Activated CD4-positive, alpha-beta T cell treated with anti-CD3 and anti-CD28 coated beads, Interleukin-2, amount 10 ng/mL, durations not matched to agents 7 days and 5 days (primary cell): Measurements from ENCODE around the gene LTBP1. TPM values are rescaled to one million over a fixed set of nuclear protein-coding genes. Genes with fewer than 3 reads are reported as not detected.

Source experiments
- CTCF ChIA-PET: fragments of 350-600 bp; sonication (Branson Sonifier 250); formaldehyde crosslinking; loops from one replicate; lab custom pipeline; 2021; ENCODE audit warnings: antibody characterized with exemption; lab: Charles Lee
- POLR2A ChIA-PET: fragments of 350-600 bp; sonication (Branson Sonifier 250); formaldehyde crosslinking; loops from one replicate; lab custom pipeline; 2021; ENCODE audit warnings: antibody characterized with exemption; lab: Charles Lee
- DNase-seq: peaks from one replicate; pipeline ENCODE4 v3.0.0-alpha.2; 2020
- H3K27ac Mint-ChIP-seq: one replicate; pipeline ENCODE4 v1.8.0; 2021; ENCODE audit warnings: mild to moderate bottlenecking, moderate library complexity, mixed read lengths
- H3K27me3 Mint-ChIP-seq: one replicate; pipeline ENCODE4 v1.8.0; 2021; ENCODE audit warnings: mixed read lengths
- H3K36me3 Mint-ChIP-seq: one replicate; pipeline ENCODE4 v1.8.0; 2021; ENCODE audit warnings: low read depth, mixed read lengths
- H3K4me1 Mint-ChIP-seq: one replicate; pipeline ENCODE4 v1.8.0; 2021; ENCODE audit warnings: mixed read lengths
- H3K4me3 Mint-ChIP-seq: one replicate; pipeline ENCODE4 v1.8.0; 2021; ENCODE audit warnings: mild to moderate bottlenecking, moderate library complexity, mixed read lengths
- H3K9me3 Mint-ChIP-seq: one replicate; pipeline ENCODE4 v1.8.0; 2021; ENCODE audit warnings: mixed read lengths
- total RNA-seq, 2 experiments: library from RNA; stranded (reverse); gene quantifications; one replicate each; pipeline ENCODE4 v1.2.3, GENCODE V29; 2021

LTBP1 gene
- total RNA-seq, 2 experiments from 2014 or later: 0.17 to 0.27 TPM

DNA sequence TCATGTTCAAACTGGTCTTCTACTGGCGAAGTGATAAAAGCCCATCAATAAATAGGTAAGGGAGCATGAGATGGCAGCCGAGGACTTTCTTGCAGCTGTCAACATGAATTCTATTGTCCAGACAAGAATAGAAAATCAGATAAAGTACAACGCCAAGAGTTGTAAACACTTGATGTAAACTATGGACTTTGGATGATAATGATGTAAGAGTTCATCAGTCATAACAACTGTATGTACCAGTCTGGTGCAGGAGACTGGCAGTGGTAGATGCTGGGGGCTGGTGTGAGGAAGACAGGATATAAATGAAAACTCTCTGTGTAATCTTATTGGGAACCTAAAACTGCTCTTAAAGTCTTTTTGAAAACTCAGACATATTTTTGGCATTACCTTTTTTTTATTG is 373.8 kb downstream of the LTBP1 start:
- Mint-ChIP-seq H3K9me3 (no peaks in the 10 kb centered on the region), H3K36me3 (no peaks in the 10 kb centered on the region), H3K4me3 (no peak overlapping the region), H3K27ac (no peak overlapping the region), H3K4me1 (peaks cover 30% of the 10 kb centered on the region), H3K27me3 (peaks cover 2% of the 10 kb centered on the region)
- ChIA-PET POLR2A (no interaction called here), CTCF (interaction anchor here (0.6 kb wide), 2 partner anchors 27 to 773 kb away, joined by 3 to 4 read pairs; no protein-coding TSS in a partner anchor)
- DNase-seq: no peak

DNA sequence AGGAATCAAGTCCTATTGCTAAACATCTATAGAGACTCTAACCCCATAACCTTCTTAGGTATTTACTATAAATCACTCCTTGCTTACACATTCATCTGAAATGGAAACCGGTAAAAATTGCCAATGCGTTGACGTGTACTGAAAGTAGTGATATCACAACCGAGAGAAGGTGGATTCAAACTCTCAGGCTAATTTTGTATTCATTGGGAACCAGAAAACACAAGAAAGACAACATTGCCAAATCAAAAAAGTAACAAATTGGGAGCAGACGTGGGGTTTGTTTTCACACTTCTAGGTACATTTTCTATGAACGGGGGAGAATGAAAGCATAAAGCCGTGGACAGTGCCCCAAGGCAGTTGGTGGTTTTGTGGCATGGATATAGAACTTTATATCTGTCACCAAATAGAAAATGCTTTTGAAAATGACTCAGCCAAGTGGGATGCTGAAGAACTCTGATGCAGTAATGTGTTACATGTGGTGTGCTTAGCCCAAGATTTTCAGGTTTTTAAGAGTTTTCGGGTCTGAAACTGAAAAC is 374.6 kb downstream of the LTBP1 start:
- Mint-ChIP-seq H3K9me3 (no peaks in the 10 kb centered on the region), H3K27me3 (peaks cover 2% of the 10 kb centered on the region), H3K4me3 (peak overlapping the region; percentile 1), H3K36me3 (no peaks in the 10 kb centered on the region), H3K4me1 (peaks cover 30% of the 10 kb centered on the region), H3K27ac (peak overlapping the region; percentile 47)
- ChIA-PET POLR2A (no interaction called here), CTCF (interaction anchor here (0.6 kb wide), 1 partner anchor 75 kb away, joined by 3 read pairs; no protein-coding TSS in a partner anchor)
- peak; percentile 18 for DNase-seq

DNA sequence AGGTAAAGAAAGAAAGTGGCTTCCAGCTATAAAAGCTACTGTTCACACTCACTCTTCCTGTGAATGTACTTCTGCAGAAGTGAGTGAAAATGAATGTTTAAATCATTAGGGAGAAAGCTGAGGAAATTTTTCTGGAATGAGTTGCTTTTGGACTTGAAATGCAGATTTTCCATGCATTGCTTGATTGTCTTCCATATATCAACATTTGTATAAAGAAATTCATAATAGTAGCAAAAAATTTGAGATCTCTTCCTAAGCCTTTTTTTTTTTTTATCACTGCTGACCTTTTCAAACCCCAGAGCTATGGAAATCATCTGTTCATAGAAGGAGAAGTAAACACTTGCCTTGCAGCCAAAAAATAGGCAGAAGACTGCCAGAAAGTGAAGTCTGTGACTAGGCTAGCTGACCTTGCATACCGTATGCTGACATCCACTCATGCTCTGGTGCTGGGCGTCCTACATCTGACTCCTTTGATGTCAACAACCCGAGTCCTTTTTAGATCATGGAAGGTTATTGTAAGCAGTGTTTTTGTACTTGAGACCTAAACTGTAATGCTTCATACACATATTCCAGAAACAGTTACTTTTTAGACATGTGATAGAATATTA is 375.2 kb downstream of the LTBP1 start:
- CTCF ChIA-PET: interaction anchor here (0.6 kb wide), 1 partner anchor 74 kb away, joined by 3 read pairs; no protein-coding TSS in a partner anchor
- POLR2A ChIA-PET: no interaction called here
- H3K27me3 Mint-ChIP-seq: no peaks in the 10 kb centered on the region
- peaks cover 30% of the 10 kb centered on the region for H3K4me1 Mint-ChIP-seq
- H3K4me3 Mint-ChIP-seq: peak overlapping the region; percentile 16
- H3K36me3 Mint-ChIP-seq: no peaks in the 10 kb centered on the region
- DNase-seq: no peak
- H3K9me3 Mint-ChIP-seq: no peaks in the 10 kb centered on the region
- peak overlapping the region; percentile 60 for H3K27ac Mint-ChIP-seq

DNA sequence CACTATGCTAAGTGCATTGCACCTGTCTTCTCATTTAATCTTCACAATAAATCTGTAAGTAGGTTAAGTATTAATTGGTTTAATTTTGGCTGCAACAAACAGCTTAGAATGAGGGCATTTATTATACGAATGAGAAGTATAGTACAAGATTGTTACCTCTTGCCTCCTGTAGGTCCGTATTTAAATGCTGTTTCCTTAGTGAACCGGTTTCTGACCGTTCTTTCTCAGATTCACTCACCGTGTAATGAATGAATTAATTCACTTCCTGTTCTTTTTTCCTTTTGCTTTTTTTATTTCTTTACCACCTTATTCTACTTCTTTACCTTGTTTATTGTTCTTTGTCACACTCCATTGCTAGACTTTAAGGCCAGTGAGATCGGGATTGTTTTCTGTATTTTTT is 375.9 kb downstream of the LTBP1 start:
- Mint-ChIP-seq H3K27me3 (no peaks in the 10 kb centered on the region), H3K4me1 (peaks cover 30% of the 10 kb centered on the region), H3K4me3 (no peak overlapping the region), H3K36me3 (no peaks in the 10 kb centered on the region), H3K9me3 (no peaks in the 10 kb centered on the region), H3K27ac (no peak overlapping the region)
- CTCF ChIA-PET: interaction anchor here (1.0 to 1.2 kb wide), 2 partner anchors 8 to 50 kb away, joined by 3 read pairs; no protein-coding TSS in a partner anchor
- POLR2A ChIA-PET: no interaction called here
- DNase-seq: no peak

DNA sequence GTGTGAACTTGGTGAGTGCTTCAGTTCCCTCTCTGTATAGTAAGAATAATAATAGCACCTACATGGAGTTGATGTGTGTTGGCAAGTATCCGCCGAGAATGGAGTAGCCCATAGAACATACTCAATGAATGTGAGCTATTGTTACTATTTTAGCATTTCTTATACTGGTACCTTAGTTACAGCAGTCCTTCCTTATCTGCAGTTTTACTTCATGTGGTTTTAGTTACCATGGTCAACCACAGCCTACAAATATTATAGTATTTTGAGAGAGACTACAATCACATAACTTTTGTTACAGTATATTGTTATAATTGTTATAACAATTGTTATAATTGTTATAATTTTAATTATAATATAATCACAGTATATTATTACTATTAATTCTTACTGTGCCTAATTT is 377.2 kb downstream of the LTBP1 start:
- H3K27me3 Mint-ChIP-seq: no peaks in the 10 kb centered on the region
- peaks cover 30% of the 10 kb centered on the region for H3K4me1 Mint-ChIP-seq
- CTCF ChIA-PET: no interaction called here

DNA sequence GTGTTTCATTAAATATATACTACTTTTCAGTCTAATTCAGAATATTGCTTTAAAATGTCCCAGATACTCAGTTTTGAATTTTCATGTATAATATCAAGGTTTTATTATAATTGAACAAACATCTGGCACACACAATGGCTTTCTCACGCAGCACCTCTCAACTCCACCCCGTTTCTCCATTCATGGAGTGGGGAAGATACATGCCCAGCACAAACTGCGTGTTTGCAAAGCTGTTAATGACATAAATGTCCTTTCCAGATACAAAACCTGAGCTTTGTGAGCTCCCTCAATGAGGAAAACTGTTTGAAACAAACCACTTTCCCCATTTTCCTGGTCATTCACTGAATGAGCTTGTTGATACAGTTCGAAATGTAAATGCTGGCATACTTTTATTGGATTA is 379.3 kb downstream of the LTBP1 start:
- ChIA-PET CTCF (interaction anchor here (0.6 kb wide), 1 partner anchor 385 kb away, joined by 3 read pairs; no protein-coding TSS in a partner anchor), POLR2A (no interaction called here)
- no peak for DNase-seq
- H3K4me1 Mint-ChIP-seq: peaks cover 24% of the 10 kb centered on the region
- H3K9me3 Mint-ChIP-seq: no peaks in the 10 kb centered on the region
- no peaks in the 10 kb centered on the region for H3K36me3 Mint-ChIP-seq
- H3K27ac Mint-ChIP-seq: no peak overlapping the region
- H3K27me3 Mint-ChIP-seq: no peaks in the 10 kb centered on the region
- no peak overlapping the region for H3K4me3 Mint-ChIP-seq

More for the DNA sequence above, 377.2 kb downstream of the LTBP1 start:
- H3K27ac Mint-ChIP-seq: no peak overlapping the region
- no peak for DNase-seq
- H3K4me3 Mint-ChIP-seq: no peak overlapping the region
- no peaks in the 10 kb centered on the region for H3K36me3 Mint-ChIP-seq
- H3K9me3 Mint-ChIP-seq: no peaks in the 10 kb centered on the region
- POLR2A ChIA-PET: no interaction called here

DNA sequence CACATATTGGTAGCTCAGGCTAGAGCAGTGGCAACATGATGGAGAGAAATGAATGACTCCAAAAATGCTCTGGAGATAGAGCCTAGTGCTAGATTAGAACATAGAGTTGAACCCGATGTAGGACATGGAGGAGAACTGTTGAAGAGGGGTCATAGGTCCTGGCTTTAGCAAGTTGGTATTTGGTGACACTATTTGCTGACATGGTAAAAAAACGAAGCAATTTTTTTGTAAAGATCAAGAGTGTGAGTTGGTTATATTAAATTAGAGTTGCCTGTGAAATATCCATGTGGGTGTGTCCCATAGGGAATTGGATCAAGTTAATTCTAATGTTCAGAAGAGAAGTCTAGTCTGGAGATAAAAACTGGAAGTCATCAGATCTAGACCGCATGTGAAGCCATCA is 386.7 kb downstream of the LTBP1 start:
- H3K27me3 Mint-ChIP-seq: peaks cover 7% of the 10 kb centered on the region
- H3K4me1 Mint-ChIP-seq: no peaks in the 10 kb centered on the region
- POLR2A ChIA-PET: no interaction called here
- no peak overlapping the region for H3K4me3 Mint-ChIP-seq
- CTCF ChIA-PET: no interaction called here
- no peaks in the 10 kb centered on the region for H3K36me3 Mint-ChIP-seq
- no peak overlapping the region for H3K27ac Mint-ChIP-seq
- peaks cover 4% of the 10 kb centered on the region for H3K9me3 Mint-ChIP-seq
- no peak for DNase-seq

DNA sequence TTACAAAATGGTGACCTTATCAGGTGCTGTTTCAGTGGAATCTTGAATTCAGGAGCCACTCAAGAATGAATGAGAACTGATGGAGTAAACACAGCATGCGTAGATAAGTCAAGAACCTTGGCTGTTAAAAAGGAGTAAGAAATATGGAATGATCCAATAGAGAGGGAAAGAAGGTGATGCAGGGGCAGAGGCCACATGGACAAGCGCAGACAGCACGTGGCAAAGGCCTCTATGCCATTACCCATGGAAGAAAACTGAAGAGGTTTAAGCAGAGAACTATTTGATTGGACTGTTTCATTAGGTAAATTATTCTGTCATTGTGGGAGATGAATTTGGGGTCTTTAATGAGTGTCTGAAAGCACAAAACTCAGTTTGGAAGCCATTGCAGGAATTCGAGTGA is 387.3 kb downstream of the LTBP1 start:
- Mint-ChIP-seq H3K36me3 (no peaks in the 10 kb centered on the region), H3K4me3 (no peak overlapping the region), H3K4me1 (no peaks in the 10 kb centered on the region), H3K9me3 (peaks cover 4% of the 10 kb centered on the region), H3K27me3 (peaks cover 9% of the 10 kb centered on the region), H3K27ac (no peak overlapping the region)
- DNase-seq: no peak
- CTCF ChIA-PET: no interaction called here
- POLR2A ChIA-PET: no interaction called here

DNA sequence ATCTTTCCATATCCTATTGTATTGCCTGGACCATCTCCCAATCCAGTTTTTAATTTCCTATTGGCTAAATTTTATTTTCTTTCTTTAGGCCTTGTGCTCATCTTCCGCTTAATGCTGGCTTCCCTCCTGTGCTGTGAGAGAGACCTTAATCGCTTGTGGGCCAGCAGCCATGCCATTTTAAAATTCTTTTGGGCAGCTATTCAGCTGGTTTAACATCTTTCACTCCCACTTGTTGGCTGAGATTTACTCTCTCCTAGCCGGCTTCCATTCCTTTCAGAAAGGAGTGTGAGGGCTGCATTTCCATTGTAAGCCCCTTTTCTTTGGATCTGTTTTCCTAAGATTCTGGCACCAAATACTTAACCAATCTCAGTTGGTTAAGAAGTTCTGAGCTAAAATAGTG is 388.8 kb downstream of the LTBP1 start:
- CTCF ChIA-PET: no interaction called here
- DNase-seq: no peak

DNA sequence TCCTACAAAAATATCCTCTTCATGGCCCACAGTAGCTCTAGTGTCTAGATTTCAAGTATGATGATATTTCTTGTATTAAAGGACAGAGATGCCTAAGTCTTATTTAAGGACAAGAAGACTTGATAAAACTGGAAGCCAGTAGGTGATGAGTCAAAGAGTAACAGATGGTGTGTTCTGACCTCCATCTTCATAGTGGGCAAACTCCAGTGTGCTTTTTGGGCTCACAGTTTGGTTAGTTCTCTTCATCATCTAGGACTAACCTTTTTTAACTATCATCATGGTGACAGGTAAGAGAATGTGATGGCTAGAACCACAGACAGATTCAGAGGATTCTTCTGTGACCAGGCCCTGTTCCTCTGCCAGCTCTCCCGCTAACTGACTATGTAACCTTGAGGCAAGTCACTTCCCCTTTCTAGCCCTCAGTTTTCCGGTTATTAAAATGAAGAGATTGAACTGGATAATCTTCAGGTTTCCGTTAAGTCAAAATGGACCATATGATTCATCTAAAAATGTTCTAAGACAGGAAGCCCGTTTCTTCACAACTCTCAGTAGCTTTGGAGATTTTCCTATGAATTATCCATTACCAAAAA is 389.4 kb downstream of the LTBP1 start:
- Mint-ChIP-seq H3K27ac (no peak overlapping the region), H3K36me3 (no peaks in the 10 kb centered on the region), H3K9me3 (peaks cover 4% of the 10 kb centered on the region), H3K4me1 (no peaks in the 10 kb centered on the region), H3K4me3 (no peak overlapping the region), H3K27me3 (peaks cover 11% of the 10 kb centered on the region)
- DNase-seq: no peak
- ChIA-PET CTCF (interaction anchor here (0.9 kb wide), 1 partner anchor 9 kb away, joined by 3 read pairs; no protein-coding TSS in a partner anchor), POLR2A (no interaction called here)

More for the DNA sequence above, 388.8 kb downstream of the LTBP1 start:
- Mint-ChIP-seq H3K27ac (no peak overlapping the region), H3K4me1 (no peaks in the 10 kb centered on the region), H3K27me3 (peaks cover 9% of the 10 kb centered on the region), H3K4me3 (no peak overlapping the region), H3K9me3 (peaks cover 4% of the 10 kb centered on the region), H3K36me3 (no peaks in the 10 kb centered on the region)
- POLR2A ChIA-PET: no interaction called here

DNA sequence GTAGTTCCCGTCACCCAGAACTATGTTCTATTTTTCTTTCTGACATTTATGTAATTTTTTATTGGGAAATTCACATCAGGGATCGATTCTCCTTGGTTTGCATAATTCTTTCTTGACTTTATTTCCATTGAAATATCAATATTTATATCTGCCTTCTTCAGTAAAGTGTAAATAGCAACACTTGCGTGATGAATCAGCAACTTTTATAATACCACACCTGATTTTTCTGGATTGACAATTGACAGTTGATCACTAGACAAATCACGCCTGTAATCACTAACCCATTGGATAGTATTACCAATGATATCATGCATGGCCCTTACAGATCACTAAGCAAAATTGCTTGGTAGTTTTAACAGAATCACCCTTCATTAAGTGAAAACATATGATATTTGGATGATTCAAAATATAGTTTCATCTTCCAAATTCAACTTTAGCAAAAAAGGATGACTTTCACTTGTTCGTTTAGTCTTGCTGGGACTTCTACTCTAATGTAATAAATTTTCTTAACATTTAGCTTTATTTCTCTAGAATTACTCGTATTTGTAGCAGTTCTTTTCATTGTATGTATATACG is 390.7 kb downstream of the LTBP1 start:
- Mint-ChIP-seq H3K36me3 (no peaks in the 10 kb centered on the region), H3K27ac (no peak overlapping the region), H3K27me3 (peaks cover 9% of the 10 kb centered on the region), H3K4me3 (no peak overlapping the region), H3K9me3 (peaks cover 4% of the 10 kb centered on the region), H3K4me1 (no peaks in the 10 kb centered on the region)
- ChIA-PET CTCF (interaction anchor here (0.6 kb wide), 1 partner anchor 53 kb away, joined by 4 read pairs; no protein-coding TSS in a partner anchor), POLR2A (no interaction called here)
- DNase-seq: no peak

DNA sequence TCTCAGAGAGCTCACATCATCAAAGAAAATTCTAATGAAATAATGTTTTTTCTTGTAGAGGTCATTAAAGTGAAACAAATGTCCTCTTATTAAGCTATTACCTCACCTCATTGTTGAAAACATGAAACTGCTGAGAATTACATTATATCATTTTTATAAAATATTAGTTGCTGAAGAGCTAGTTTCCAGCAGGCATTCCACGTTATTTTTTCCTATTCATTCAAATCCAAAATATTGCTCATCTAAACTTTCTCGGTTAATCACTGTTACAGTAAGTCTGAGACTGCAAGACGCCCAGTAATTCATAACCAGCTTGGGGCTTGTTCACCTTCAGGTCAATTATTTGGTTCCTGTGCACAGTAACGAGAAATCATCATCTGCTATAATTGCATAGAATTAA is 391.2 kb downstream of the LTBP1 start:
- ChIA-PET POLR2A (no interaction called here), CTCF (interaction anchor here (0.6 kb wide), 1 partner anchor 53 kb away, joined by 4 read pairs; no protein-coding TSS in a partner anchor)
- Mint-ChIP-seq H3K4me3 (no peak overlapping the region), H3K27ac (no peak overlapping the region), H3K27me3 (peaks cover 6% of the 10 kb centered on the region), H3K4me1 (peaks cover 2% of the 10 kb centered on the region), H3K9me3 (peaks cover 4% of the 10 kb centered on the region), H3K36me3 (no peaks in the 10 kb centered on the region)
- DNase-seq: no peak

DNA sequence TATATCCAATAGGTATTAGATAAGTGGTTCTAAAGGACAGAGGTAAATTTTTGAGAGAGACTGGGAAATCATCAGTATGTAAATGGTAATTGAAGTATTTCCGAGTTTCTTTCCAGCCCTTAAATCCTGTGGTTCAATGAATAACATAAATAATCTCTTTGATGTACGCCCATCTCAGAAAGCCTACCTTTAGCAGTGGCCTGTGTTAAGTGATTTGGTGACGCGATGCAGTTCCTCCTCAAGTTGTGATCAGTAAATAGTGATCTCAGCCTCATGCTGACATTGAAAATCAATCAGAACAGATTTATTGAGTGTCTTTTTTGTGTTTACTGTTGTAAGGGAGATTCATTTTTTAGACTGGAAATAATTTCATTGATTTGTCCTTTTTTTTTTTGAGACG is 392.5 kb downstream of the LTBP1 start:
- no peak overlapping the region for H3K4me3 Mint-ChIP-seq
- H3K27me3 Mint-ChIP-seq: peaks cover 6% of the 10 kb centered on the region
- CTCF ChIA-PET: no interaction called here
- no peaks in the 10 kb centered on the region for H3K36me3 Mint-ChIP-seq
- peaks cover under 1% of the 10 kb centered on the region for H3K9me3 Mint-ChIP-seq
- no peak for DNase-seq
- H3K4me1 Mint-ChIP-seq: peaks cover 9% of the 10 kb centered on the region
- POLR2A ChIA-PET: no interaction called here
- no peak overlapping the region for H3K27ac Mint-ChIP-seq
